Nucleus accumbens (tissue), 56 donors: ENCODE data around the gene ARID1B.
A peak's percentile ranks its signal among the peaks of the same experiment; 100 is the strongest.

Experiments
- DNase-seq, 56 donors: peaks; one replicate each; lab custom pipeline; 2025; lab: John Stamatoyannopoulos, UW

The ARID1B gene

GRCh38 chr6:156848533-156848932 is 71.4 kb downstream of the ARID1B start:
- peak in 5 of 56 donors; percentile 11 to 41 (median 20) for DNase-seq

GRCh38 chr6:156849806-156850205 is 72.6 kb downstream of the ARID1B start:
- no peak for DNase-seq

- no peak for DNase-seq
Observed at GRCh38 chr6:156850353-156850752, 73.2 kb downstream of the ARID1B start.

DNA sequence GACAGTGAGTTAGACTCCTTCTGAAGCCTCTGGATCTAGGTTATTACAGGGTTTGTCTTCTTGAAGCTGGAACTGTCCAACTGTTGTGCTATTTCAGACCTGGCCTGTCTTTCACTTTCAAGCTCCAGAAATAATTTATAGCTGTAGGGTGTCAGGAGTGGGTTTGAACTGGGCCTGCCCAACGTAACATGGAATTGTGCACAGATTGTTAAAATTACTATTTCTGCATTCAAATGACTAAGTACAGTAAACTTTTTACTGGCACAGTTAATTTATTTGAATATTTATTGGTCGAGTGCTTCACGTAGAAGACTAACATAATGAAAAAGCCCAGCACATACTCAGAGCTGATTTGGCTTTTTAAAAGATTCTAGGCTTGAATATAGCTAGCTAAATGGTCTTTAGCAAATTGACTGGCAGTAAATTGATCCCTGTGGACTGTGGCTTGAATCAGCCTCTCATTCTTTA is 74.3 kb downstream of the ARID1B start:
- DNase-seq: no peak

- no peak for DNase-seq
Observed at GRCh38 chr6:156852147-156852857, 75.1 kb downstream of the ARID1B start.

DNA sequence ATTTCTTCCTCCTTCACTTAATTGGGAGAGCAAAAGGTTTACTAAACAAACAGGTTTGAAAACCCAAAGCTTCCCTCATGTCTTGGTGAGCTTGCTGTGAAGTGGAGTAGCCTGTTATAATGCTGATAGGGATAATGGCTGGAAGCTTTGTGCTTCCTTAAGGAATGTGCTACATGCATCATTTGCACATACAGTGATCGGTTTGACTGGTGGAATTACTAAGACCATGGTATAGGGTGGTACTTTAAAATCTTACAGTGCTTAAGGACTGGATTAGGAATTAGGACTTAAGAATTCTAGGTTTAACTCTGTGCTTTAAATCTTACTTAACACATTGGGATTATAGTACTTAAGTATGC is 75.7 kb downstream of the ARID1B start:
- no peak for DNase-seq

DNA sequence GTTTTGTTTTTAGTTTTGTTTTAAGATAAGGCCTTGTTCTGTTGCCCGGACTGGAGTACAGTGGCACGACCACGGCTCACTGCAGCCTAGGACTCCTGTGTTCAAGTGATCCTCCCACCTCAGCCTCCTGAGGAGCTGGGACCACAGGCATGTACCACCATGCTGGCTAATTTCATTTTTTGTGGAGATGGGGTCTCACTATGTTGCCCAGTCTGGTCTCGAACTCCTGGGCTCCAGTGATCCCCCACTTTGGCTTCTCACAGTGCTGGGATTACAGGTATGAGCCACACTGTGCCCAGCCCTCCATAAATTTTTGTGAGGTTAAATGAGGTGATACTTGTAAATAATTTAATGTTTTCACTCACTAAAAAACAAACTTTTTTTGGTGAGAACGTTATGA is 76.6 kb downstream of the ARID1B start:
- no peak for DNase-seq

GRCh38 chr6:156854466-156855161 is 77.4 kb downstream of the ARID1B start:
- DNase-seq: no peak

GRCh38 chr6:156857573-156857972 is 80.4 kb downstream of the ARID1B start:
- no peak for DNase-seq

DNA sequence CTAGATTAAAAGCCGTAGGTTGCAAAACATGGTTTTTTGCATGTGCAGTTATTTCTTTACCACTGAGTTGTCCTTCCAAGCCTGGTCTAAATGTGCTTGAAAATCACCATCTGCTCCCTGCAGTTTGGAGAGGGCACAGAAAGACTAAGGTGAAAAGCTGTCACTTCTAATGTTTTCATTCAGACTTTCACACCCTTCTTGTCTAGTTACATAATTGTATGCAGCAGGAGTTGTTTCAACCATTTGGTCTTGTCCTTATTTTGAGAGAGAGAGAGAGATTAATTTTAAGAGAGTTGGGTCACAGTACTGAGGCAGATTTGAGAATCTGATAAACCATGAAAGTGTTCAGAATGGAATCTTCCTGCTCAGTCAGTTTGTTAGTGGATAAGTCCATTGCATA is 82.5 kb downstream of the ARID1B start:
- DNase-seq: no peak

GRCh38 chr6:156862711-156863110 is 85.5 kb downstream of the ARID1B start:
- peak in 3 of 56 donors; percentile 31 to 38 (median 33) for DNase-seq

DNA sequence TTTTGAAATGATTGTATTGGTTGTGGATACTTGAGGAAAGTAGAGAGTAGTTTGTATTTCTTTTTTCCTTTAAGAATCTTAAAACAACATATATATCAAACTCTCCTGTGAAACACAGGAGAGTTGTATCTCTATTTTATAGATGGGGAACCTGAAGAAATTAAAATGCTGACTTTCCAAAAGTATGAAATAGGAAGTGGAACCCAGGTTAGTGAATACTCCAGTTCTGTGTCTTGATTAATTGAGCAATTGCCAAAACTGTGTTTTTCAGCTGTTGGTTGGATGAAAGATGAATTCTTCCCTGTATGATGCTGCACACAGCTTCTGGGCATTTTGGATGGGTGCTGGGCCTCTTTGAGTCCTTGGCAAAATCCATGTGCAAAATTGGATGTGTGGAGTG is 86.3 kb downstream of the ARID1B start:
- DNase-seq: no peak

GRCh38 chr6:156864557-156864956 is 87.4 kb downstream of the ARID1B start:
- no peak for DNase-seq

DNA sequence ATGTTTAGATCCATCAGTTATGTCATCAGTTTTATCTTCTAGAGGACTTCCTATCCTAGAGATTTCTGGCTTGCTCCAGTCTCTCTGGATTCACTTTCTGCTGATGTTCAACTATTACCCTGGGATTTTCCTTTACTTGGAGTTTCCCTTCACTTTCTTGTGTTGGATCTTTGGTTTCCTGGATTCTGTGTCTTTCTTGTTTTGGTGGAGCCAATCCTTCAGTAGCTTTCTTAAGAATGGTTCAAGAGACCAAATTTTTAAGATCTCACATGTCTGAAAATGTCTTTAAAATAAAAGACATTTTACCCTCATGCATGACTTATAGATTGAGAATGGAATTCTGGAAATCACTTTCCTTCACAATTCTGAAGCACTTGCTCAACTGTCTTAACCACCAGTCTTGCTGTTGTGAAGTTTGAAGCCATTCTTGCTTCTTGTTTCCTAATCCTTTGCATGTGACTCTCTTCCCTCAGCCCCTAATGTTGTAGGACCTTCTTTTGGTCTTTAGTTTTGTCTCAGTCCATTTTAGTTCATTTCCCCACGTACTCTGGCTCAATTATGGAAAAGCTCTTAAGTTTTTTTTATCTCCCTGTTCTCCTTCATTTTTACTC is 87.9 kb downstream of the ARID1B start:
- DNase-seq: no peak

- peak in 12 of 56 donors; percentile 2 to 49 (median 17) for DNase-seq
Observed at GRCh38 chr6:156866220-156867015, 89.2 kb downstream of the ARID1B start.

- DNase-seq: no peak
Observed at GRCh38 chr6:156867121-156867520, 89.9 kb downstream of the ARID1B start.

DNA sequence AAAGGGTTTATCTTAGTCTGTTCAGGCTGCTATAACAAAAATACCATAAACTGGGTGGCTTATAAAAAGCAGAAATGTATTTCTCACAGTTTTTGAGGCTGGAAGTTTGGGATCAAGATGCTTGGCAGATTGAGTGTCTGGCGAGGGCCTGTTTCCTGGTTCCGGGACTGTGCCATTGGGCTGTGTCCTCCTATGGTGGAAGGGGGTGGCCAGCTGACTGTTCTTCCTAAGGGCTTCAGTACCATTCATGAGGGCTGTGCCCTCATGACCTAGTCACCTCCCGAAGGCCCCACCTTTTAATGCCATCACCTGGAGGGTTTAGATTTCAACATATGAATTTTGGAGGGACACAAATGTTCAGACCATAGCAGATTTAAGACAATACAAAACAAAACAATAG is 91.2 kb downstream of the ARID1B start:
- DNase-seq: no peak

GRCh38 chr6:156869980-156870398 is 92.8 kb downstream of the ARID1B start:
- DNase-seq: peak in 1 of 56 donors; percentile 18

- DNase-seq: no peak
Observed at GRCh38 chr6:156870924-156871539, 93.9 kb downstream of the ARID1B start.

GRCh38 chr6:156872903-156873302 is 95.7 kb downstream of the ARID1B start:
- DNase-seq: no peak
